H1 (cell line): ENCODE measurements around the gene MORN2. TPM values are rescaled to one million over a fixed set of nuclear protein-coding genes. Genes with fewer than 3 reads are reported as not detected.

ENCODE experiments used
- HDAC2 ChIP-seq, 2 experiments: fragments of 300-600 bp in 1 of 2; sonication (generic) in 1 of 2; IDR thresholded peaks; 2 replicates each; pipeline ENCODE4 v1.6.1; 2011 to 2012; ENCODE audit warnings: low read depth in 2 of 2, low read length in 2 of 2, mild to moderate bottlenecking in 2 of 2, moderate library complexity in 2 of 2, borderline replicate concordance in 1 of 2, inconsistent platforms in 1 of 2
- NANOG ChIP-seq: IDR thresholded peaks from 2 replicates; pipeline ENCODE4 v1.6.1; 2011; ENCODE audit warnings: low read length, low read depth, mild to moderate bottlenecking, inconsistent platforms; ENCODE audit not compliant: insufficient read depth, poor library complexity, severe bottlenecking
- polyA plus RNA-seq, 7 experiments: library from polyadenylated mRNA; depleted of rRNA in 3 of 7; stranded (reverse) in 5 of 7; unstranded in 2 of 7; fragments of >200 nt in 5 of 7; fragments of 200-250 nt in 2 of 7; gene quantifications; 1 replicate in 5 of 7; 2 replicates in 1 of 7; 4 replicates in 1 of 7; pipeline versions ENCODE4 v1.2.1 to v1.2.3, GENCODE V29; 2011 to 2013; ENCODE audit warnings: missing spikeins in 2 of 7, mixed read lengths in 2 of 7
- total RNA-seq: library from RNA; stranded (reverse); fragmentation: NEBNext Ultra II Directional; extraction: Animal tissue kit (Norgen Biotek cat#: 25700); gene quantifications from 2 replicates; pipeline ENCODE4 v1.2.1, GENCODE V29; 2021

MORN2 gene
- total and polyA plus RNA-seq, 2 of the 8 experiments (the other 6 are each of a cell fraction or from before 2014, with no cell fraction given), result 7.2 to 11.3 TPM

- TF ChIP-seq NANOG (no peak), HDAC2 (IDR thresholded peaks at IDR 0.05; ENCODE audit: borderline replicate concordance in 1 of 2, low read depth in 2 of 2, low read length in 2 of 2) (no peak)
- TF ChIP-seq, all 59 proteins: peak for 0
Measured at GRCh38 chr2:38907743-38908562, 32.2 kb downstream of the MORN2 start (continued).
